AG09309 (cell line): ENCODE results near the gene WDR19.
"Not testable (repeated sequence)": the region's sequence is repeated elsewhere in the genome, so short reads cannot be mapped to it uniquely, and the experiment has no call there.

Source experiments
- DNase-seq: peaks from one replicate; pipeline ENCODE4 v3.0.0-alpha.2; 2010; ENCODE audit warnings: low read depth
- H3K4me3 ChIP-seq: 2 replicates; pipeline ENCODE4 v1.5.1; 2011; ENCODE audit warnings: mild to moderate bottlenecking, low read depth, low read length, moderate library complexity; ENCODE audit not compliant: control insufficient read depth
- CTCF ChIP-seq: IDR thresholded peaks from 2 replicates; pipeline ENCODE4 v1.5.1; 2011; ENCODE audit warnings: mild to moderate bottlenecking, low read depth, low read length, inconsistent platforms; ENCODE audit not compliant: insufficient read depth, control insufficient read depth; ENCODE audit errors: missing control alignments

The WDR19 gene

DNA sequence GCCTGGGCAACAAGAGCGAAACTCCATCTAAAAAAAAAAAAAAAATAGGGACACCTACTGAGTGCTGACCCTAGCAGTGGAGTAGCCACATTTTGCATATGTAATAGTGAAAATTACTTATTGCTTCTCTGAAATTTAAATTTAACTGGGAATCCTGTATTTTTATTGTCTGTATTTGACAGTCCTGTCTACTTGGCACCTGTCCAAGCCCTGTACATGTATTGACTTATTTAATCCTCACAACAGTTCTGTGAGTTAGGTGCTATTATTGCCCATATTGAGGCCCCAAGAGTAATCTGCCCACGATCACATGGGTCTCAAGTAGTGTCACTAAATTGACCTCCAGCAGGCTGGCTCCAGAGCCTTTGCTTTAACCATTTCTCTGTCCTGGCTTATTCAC lies 81.6 kb downstream of the WDR19 start:
- TF ChIP-seq CTCF: no peak
- no peak for DNase-seq
- H3K4me3 ChIP-seq: no peak overlapping the region

GRCh38 chr4:39274503-39274902 lies 92.2 kb downstream of the WDR19 start:
- no peak overlapping the region for H3K4me3 ChIP-seq
- no peak for TF ChIP-seq CTCF
- no peak for DNase-seq

- not testable (repeated sequence) for H3K4me3 ChIP-seq, DNase-seq
Measured at GRCh38 chr4:39277661-39278060, 95.3 kb downstream of the WDR19 start.

DNA sequence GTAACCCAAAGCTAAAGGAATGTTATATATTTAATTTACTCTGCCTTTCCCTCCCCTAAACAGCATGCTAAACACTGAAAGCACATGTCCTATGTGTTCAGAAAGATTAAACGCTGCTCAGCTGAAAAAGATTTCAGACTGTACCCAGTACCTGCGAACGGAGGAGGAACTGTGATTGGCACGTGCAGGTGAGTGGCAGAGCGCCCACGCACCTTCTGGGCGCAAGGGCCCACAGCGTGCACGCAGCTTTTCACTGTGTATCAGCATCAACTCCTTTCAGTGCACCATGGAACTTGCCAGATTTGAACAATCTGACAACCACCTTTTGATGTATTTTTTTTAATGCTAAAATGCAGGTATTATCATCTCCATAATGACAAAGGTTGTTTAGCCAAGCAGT lies 96.1 kb downstream of the WDR19 start:
- H3K4me3 ChIP-seq: no peak overlapping the region
- DNase-seq: no peak
- TF ChIP-seq CTCF: no peak

DNA sequence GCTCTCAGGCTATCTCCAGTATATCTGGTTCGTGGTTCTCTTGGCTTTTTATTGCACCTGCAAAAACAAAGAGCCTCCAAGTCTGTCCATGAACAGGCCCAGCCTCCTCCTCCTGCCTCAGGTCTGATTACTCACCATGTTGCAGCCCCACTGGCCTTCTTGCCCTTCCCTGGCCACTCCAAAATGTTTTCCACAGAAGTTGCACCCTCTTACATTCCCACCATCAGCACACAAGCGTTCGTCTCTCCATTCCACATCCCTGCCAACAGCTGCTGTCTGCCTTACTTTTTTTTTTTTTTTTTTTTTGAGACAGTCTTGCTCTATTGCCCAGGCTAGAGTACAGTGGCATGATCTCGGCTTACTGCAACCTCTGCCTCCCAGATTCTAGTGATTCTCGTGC lies 97.1 kb downstream of the WDR19 start:
- H3K4me3 ChIP-seq: no peak overlapping the region
- DNase-seq: no peak
- no peak for TF ChIP-seq CTCF

- no peak for DNase-seq
- no peak overlapping the region for H3K4me3 ChIP-seq
- no peak for TF ChIP-seq CTCF
Measured at GRCh38 chr4:39280770-39281169, 98.4 kb downstream of the WDR19 start.

DNA sequence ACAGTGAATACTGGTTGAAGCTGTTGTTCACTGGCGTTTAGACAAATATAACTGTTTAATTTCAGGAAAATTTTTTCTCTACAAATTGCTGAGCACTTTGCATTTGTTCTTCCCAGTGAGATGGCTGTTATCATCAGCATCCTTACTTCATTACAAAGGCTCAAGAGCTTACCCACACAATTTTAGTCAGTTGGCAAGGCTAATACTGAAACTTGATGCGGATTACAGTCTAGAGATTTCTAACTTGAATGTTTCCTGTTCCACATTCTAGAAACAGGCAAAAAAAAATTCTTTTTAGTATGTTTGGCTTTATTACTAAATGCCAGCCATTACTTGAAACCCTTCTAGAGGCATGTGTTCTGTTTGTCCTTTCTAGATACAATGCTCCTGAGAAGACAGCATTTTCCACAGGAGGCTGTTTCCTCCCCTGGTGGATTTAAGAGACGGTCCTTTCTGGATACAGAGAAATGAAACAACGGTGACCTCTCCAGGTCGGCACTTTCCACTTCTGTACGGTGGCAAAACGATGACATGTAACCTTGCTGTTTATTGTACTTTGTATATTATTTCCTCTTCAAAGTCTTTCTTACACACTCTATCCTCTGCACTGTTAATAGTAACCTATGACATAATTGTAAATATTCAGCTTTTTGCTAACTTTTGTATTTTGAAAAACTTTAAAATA lies 102.9 kb downstream of the WDR19 start:
- no peak for DNase-seq
- no peak overlapping the region for H3K4me3 ChIP-seq
- TF ChIP-seq CTCF: no peak
